GM12873 (cell line): Measurements from ENCODE around the gene ZNF670.

Experiments
- CTCF ChIP-seq: IDR thresholded peaks from 2 replicates; pipeline ENCODE4 v1.5.1; 2012; ENCODE audit warnings: low read depth, mild to moderate bottlenecking, moderate library complexity, low read length, control low read depth; ENCODE audit not compliant: insufficient read depth; ENCODE audit errors: missing control alignments

The ZNF670 gene

GRCh38 chr1:247079141-247079874, 697 bp upstream of the ZNF670 start:
- TF ChIP-seq CTCF: no peak

- no peak for TF ChIP-seq CTCF
These were observed 744 bp downstream of the ZNF670 start for GRCh38 chr1:247077876-247078257.

GRCh38 chr1:247077213-247077612, 1.4 kb downstream of the ZNF670 start:
- TF ChIP-seq CTCF: no peak

GRCh38 chr1:247070645-247071044, 8.0 kb downstream of the ZNF670 start:
- no peak for TF ChIP-seq CTCF

GRCh38 chr1:247064304-247064703, 14.3 kb downstream of the ZNF670 start:
- TF ChIP-seq CTCF: no peak

- TF ChIP-seq CTCF: no peak
These were observed 17.8 kb downstream of the ZNF670 start for GRCh38 chr1:247060771-247061170.

- TF ChIP-seq CTCF: no peak
These were observed 22.5 kb downstream of the ZNF670 start for GRCh38 chr1:247056071-247056470.

- TF ChIP-seq CTCF: no peak
These were observed 23.6 kb downstream of the ZNF670 start for GRCh38 chr1:247054992-247055415.
